Measurements from ENCODE around the gene RRAGC. TPM values are rescaled to one million over a fixed set of nuclear protein-coding genes. Genes with fewer than 3 reads are reported as not detected.

Gene RRAGC
- total and polyA plus RNA-seq, 9 of the 15 experiments (the other 6 are each of a cell fraction or from before 2014, with no cell fraction given), result 3.9 to 16.9 (median 10.9) TPM

DNA sequence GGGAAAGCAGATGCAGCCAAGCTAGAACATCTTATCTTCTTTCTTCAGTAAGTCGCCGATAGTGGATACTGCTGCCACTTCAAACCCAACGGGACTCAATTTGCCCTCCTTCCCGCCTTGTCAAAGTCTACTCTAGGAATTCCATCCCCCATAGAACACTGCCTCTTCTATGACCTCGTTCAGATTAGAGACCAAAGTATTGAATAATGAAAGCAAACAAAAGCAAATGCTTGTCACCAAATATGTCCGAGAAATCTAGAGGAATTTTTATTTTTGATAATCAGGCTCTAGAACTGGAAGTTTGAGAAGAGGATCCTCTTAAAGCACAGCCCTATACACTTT lies 853 bp upstream of the RRAGC start:
- ChIA-PET CTCF (ENCODE audit: low intra/inter-chr PET ratio) (no interaction called here), POLR2A (interaction anchor here (2.9 kb wide), 1 partner anchor 12 kb away, joined by 12 read pairs; the partner anchor contains the start of gene MYCBP)
- in situ Hi-C loops (cut with MboI) (no loop called here), intact Hi-C loops (cut with micrococcal nuclease) (no loop called here)
- Histone ChIP-seq H3K27me3 (ENCODE audit: control insufficient read depth in 2 of 2, insufficient read depth in 2 of 2, low read length in 2 of 2) (no peaks in the 10 kb centered on the region), H3K4me1 (replicated peaks in 1 of 2; ENCODE audit: control insufficient read depth in 2 of 2, insufficient read depth in 2 of 2, low read length in 2 of 2) (peaks cover 15 to 22% of the 10 kb centered on the region in 2 experiments; a peak in 4 of 5 replicates), H3K9ac (ENCODE audit: insufficient read depth in 1 of 2, low read depth in 2 of 2, low read length in 2 of 2) (peak overlapping the region; percentile 72 to 87), H3K36me3 (ENCODE audit: control insufficient read depth, insufficient read depth, low read length) (peaks cover 53% of the 10 kb centered on the region), H3K4me2 (ENCODE audit: insufficient read depth, low read length) (peak overlapping the region; percentile 93), H3K9me1 (ENCODE audit: control insufficient read depth, insufficient read depth, low read length) (no peaks in the 10 kb centered on the region), H3K4me3 (peak overlapping the region; percentile 66), H3K79me2 (ENCODE audit: control insufficient read depth, insufficient read depth, low read length) (peaks cover 28% of the 10 kb centered on the region), H2AFZ (ENCODE audit: low read depth, low read length) (peak overlapping the region; percentile 87), H4K20me1 (replicated peaks; ENCODE audit: control insufficient read depth, insufficient read depth, low read length) (no peaks in the 10 kb centered on the region; the same call in 1 of the 2 replicates), H3K9me3 (replicated peaks; ENCODE audit: control insufficient read depth, insufficient read depth, low read depth, low read length) (no peaks in the 10 kb centered on the region), H3K27ac (ENCODE audit: extremely low read depth, low read depth, low read length) (peak overlapping the region; percentile 59; the same call in 2 of the 3 replicates)
- BruUV-seq (replicated peaks), result TSS peak; percentile 66
- ATAC-seq (no peak), FAIRE-seq (peak; percentile 44), DNase-seq (ENCODE audit: extremely low read depth in 1 of 4, low spot score in 3 of 4) (peak in 3 of 4 experiments; percentile 26 to 38 (median 35))
- WGBS (ENCODE audit: insufficient coverage, low coverage, missing lambda C conversion rate), result 1% methylated on average over 6 of the region's 6 CpGs
- TF ChIP-seq ZNF668 (CRISPR knock-in tag; IDR thresholded peaks at IDR 0.05), result no peak
- 0 out of 4 replicates have a peak, but pooled peaks of 1 of the 2 experiments have one; percentile 4 for TF ChIP-seq RCOR1 (IDR thresholded peaks at IDR 0.05; ENCODE audit: borderline replicate concordance in 1 of 2, low read depth in 2 of 2, low read length in 2 of 2)
- no peak for TF ChIP-seq NR2F6 (CRISPR knock-in tag; IDR thresholded peaks at IDR 0.05)
- no peak for TF ChIP-seq NR1H2 (CRISPR knock-in tag; IDR thresholded peaks at IDR 0.05)
- no peak for TF ChIP-seq POLR3A (IDR thresholded peaks at IDR 0.05; ENCODE audit: borderline replicate concordance, extremely low read depth, insufficient read depth, insufficient read length)
- TF ChIP-seq, protein P1, sequence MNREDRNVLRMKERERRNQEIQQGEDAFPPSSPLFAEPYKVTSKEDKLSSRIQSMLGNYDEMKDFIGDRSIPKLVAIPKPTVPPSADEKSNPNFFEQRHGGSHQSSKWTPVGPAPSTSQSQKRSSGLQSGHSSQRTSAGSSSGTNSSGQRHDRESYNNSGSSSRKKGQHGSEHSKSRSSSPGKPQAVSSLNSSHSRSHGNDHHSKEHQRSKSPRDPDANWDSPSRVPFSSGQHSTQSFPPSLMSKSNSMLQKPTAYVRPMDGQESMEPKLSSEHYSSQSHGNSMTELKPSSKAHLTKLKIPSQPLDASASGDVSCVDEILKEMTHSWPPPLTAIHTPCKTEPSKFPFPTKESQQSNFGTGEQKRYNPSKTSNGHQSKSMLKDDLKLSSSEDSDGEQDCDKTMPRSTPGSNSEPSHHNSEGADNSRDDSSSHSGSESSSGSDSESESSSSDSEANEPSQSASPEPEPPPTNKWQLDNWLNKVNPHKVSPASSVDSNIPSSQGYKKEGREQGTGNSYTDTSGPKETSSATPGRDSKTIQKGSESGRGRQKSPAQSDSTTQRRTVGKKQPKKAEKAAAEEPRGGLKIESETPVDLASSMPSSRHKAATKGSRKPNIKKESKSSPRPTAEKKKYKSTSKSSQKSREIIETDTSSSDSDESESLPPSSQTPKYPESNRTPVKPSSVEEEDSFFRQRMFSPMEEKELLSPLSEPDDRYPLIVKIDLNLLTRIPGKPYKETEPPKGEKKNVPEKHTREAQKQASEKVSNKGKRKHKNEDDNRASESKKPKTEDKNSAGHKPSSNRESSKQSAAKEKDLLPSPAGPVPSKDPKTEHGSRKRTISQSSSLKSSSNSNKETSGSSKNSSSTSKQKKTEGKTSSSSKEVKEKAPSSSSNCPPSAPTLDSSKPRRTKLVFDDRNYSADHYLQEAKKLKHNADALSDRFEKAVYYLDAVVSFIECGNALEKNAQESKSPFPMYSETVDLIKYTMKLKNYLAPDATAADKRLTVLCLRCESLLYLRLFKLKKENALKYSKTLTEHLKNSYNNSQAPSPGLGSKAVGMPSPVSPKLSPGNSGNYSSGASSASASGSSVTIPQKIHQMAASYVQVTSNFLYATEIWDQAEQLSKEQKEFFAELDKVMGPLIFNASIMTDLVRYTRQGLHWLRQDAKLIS (CRISPR knock-in tag; IDR thresholded peaks at IDR 0.05), result 0 out of 2 replicates have a peak, but pooled peaks have one; percentile 32
